K562 (cell line): Measurements from ENCODE around the gene RNF151. TPM values are rescaled to one million over a fixed set of nuclear protein-coding genes. Genes with fewer than 3 reads are reported as not detected.
A peak's percentile ranks its signal among the peaks of the same experiment; 100 is the strongest.

Experiments
- ARNT ChIP-seq, 2 experiments: fragments of 450-650 bp; IDR thresholded peaks; 2 replicates each; pipeline ENCODE4 v1.6.1; 2016; ENCODE audit warnings: mild to moderate bottlenecking in 1 of 2
- CHD4 ChIP-seq: fragments of 200-600 bp; sonication (generic); IDR thresholded peaks from 3 replicates; pipeline ENCODE4 v1.6.1; 2012; ENCODE audit warnings: low read depth, mild to moderate bottlenecking, mixed read lengths, low read length, inconsistent platforms; ENCODE audit not compliant: insufficient read depth, insufficient replicate concordance, poor library complexity, severe bottlenecking
- COPS2 ChIP-seq: fragments of 450-650 bp; conservative IDR thresholded peaks from 2 replicates; pipeline ENCODE4 v1.6.1; 2016; ENCODE audit warnings: mild to moderate bottlenecking, moderate library complexity
- DIDO1 ChIP-seq: fragments of 450-650 bp; IDR thresholded peaks from 2 replicates; pipeline ENCODE4 v1.6.1; 2016; ENCODE audit warnings: low read depth, missing biosample characterization, missing genetic modification characterization
- HMGXB4 ChIP-seq: sonication (generic); formaldehyde crosslinking; IDR thresholded peaks from 2 replicates; pipeline ENCODE4 v1.8.1; 2023; ENCODE audit warnings: mild to moderate bottlenecking, missing genetic modification reagents
- KAT8 ChIP-seq: fragments of 450-650 bp; IDR thresholded peaks from 2 replicates; pipeline ENCODE4 v1.6.1; 2016; ENCODE audit warnings: low read depth, mild to moderate bottlenecking
- LARP7 ChIP-seq: fragments of 450-650 bp; IDR thresholded peaks from 2 replicates; pipeline ENCODE4 v1.6.1; 2016
- MAFK ChIP-seq: IDR thresholded peaks from 2 replicates; pipeline ENCODE4 v1.6.1; 2011; ENCODE audit warnings: low read length, improper control_type of control experiment
- MEF2A ChIP-seq: IDR thresholded peaks from 2 replicates; pipeline ENCODE4 v1.6.1; 2011; ENCODE audit warnings: low read depth, mild to moderate bottlenecking, low read length, moderate library complexity; ENCODE audit not compliant: control insufficient read depth
- MEIS2 ChIP-seq: fragments of 450-650 bp; IDR thresholded peaks from 2 replicates; pipeline ENCODE4 v1.6.1; 2014; ENCODE audit warnings: mild to moderate bottlenecking; ENCODE audit not compliant: partially characterized antibody
- NFE2 ChIP-seq: IDR thresholded peaks from 2 replicates; pipeline ENCODE4 v1.6.1; 2014; ENCODE audit warnings: antibody characterized with exemption, low read depth
- PHF8 ChIP-seq: fragments of 200-600 bp; sonication (generic); IDR thresholded peaks from 2 replicates; pipeline ENCODE4 v1.6.1; 2012; ENCODE audit warnings: mixed run types, mild to moderate bottlenecking, inconsistent platforms, low read length, moderate library complexity, borderline replicate concordance
- SIRT6 ChIP-seq: IDR thresholded peaks from one replicate; pipeline ENCODE4 v1.6.1; 2012; ENCODE audit warnings: low read depth, mild to moderate bottlenecking, control low read depth, inconsistent platforms, low read length, moderate library complexity
- SRSF9 ChIP-seq: fragments of 200-400 bp; formaldehyde crosslinking; IDR thresholded peaks from 2 replicates; pipeline ENCODE4 v1.6.1; 2017; ENCODE audit warnings: low read depth, low read length, borderline replicate concordance
- TAF7 ChIP-seq: fragments of 450-650 bp; IDR thresholded peaks from 2 replicates; pipeline ENCODE4 v1.6.1; 2016; ENCODE audit warnings: missing genetic modification characterization, missing compliant biosample characterization
- TOE1 ChIP-seq, 2 experiments: fragments of 450-650 bp in 1 of 2; sonication (generic) in 1 of 2; formaldehyde crosslinking in 1 of 2; IDR thresholded peaks; 2 replicates each; pipeline versions ENCODE4 v1.7.1 to v1.8.0; 2016 to 2022; ENCODE audit warnings: borderline replicate concordance in 2 of 2, mild to moderate bottlenecking in 2 of 2, antibody characterized with exemption in 1 of 2, inconsistent platforms in 1 of 2, low read depth in 1 of 2, missing genetic modification reagents in 1 of 2, moderate library complexity in 1 of 2
- ZHX1 ChIP-seq: fragments of 150-350 bp; conservative IDR thresholded peaks from 2 replicates; pipeline ENCODE4 v1.6.1; 2014; ENCODE audit warnings: low read length
- ZNF133 ChIP-seq: fragments of 250-450 bp; sonication (Bioruptor Pico); IDR thresholded peaks from 2 replicates; pipeline ENCODE4 v1.4.0; 2020; ENCODE audit warnings: mild to moderate bottlenecking
- ZNF197 ChIP-seq: fragments of 200-800 bp; sonication (Bioruptor generic); IDR thresholded peaks from 2 replicates; pipeline ENCODE4 v1.6.1; 2016; ENCODE audit warnings: low read depth, missing genetic modification characterization, missing compliant biosample characterization
- ZNF639 ChIP-seq, 2 experiments: fragments of 200-800 bp in 1 of 2; sonication (Bioruptor generic) in 1 of 2; sonication (generic) in 1 of 2; formaldehyde crosslinking in 1 of 2; IDR thresholded peaks in 1 of 2; conservative IDR thresholded peaks in 1 of 2; 2 replicates each; pipeline versions ENCODE4 v1.5.0 to v1.6.1; 2016 to 2020; ENCODE audit warnings: missing compliant biosample characterization in 1 of 2, missing genetic modification characterization in 1 of 2, missing genetic modification reagents in 1 of 2
- ZNF696 ChIP-seq: fragments of 250-450 bp; sonication (Bioruptor Pico); conservative IDR thresholded peaks from 2 replicates; pipeline ENCODE4 v1.4.0; 2020; ENCODE audit warnings: mild to moderate bottlenecking, moderate library complexity
- polyA plus RNA-seq, 8 experiments: library from polyadenylated mRNA; depleted of rRNA in 4 of 8; stranded (reverse) in 5 of 8; unstranded in 3 of 8; fragments of >200 nt; fragmentation: Nextera tagmentation in 2 of 8; fragmentation: Illumina TruSeq in 1 of 8; extraction: Ambion mirVana in 2 of 8; extraction: Trizol in 1 of 8; gene quantifications; 2 replicates each; pipeline versions ENCODE4 v1.2.1 to v1.2.3, GENCODE V29; 2011 to 2014; ENCODE audit warnings: inconsistent platforms in 1 of 8, missing spikeins in 1 of 8
- total RNA-seq, 7 experiments: library from RNA; depleted of rRNA in 6 of 7; stranded (reverse); fragments of >200 nt in 6 of 7; fragmentation: Illumina TruSeq in 2 of 7; extraction: Trizol in 2 of 7; gene quantifications; 2 replicates each; pipeline versions ENCODE4 v1.2.1 to v1.2.3, GENCODE V29; 2011 to 2021; ENCODE audit warnings: low replicate concordance in 1 of 7

The RNF151 gene
- total and polyA plus RNA-seq, 9 of the 15 experiments (the other 6 are each of a cell fraction or from before 2014, with no cell fraction given) = not detected

- no peak for TF ChIP-seq DIDO1 (tag)
- TF ChIP-seq CHD4 = no peak
- TF ChIP-seq ARNT (IDR thresholded peaks at IDR 0.05) = no peak
- TF ChIP-seq SRSF9 = no peak
- no peak for TF ChIP-seq LARP7
- peak; percentile 97 for TF ChIP-seq SIRT6
- TF ChIP-seq ZNF133 (CRISPR knock-in tag) = no peak
- TF ChIP-seq ZNF197 = no peak
- no peak for TF ChIP-seq MAFK
- no peak for TF ChIP-seq TAF7 (tag)
- peak; percentile 14; the same call in 1 of the 2 replicates for TF ChIP-seq ZNF696 (CRISPR knock-in tag)
- TF ChIP-seq PHF8 = no peak
- TF ChIP-seq TOE1 (IDR thresholded peaks at IDR 0.05; ENCODE audit: borderline replicate concordance) = peak; percentile 22; the same call in 1 of the 2 replicates
- no peak for TF ChIP-seq TOE1 (CRISPR knock-in tag; IDR thresholded peaks at IDR 0.05; ENCODE audit: borderline replicate concordance, low read depth)
- no peak for TF ChIP-seq MEIS2
- no peak for TF ChIP-seq ZHX1
- TF ChIP-seq ZNF639 (CRISPR knock-in tag; conservative IDR thresholded peaks at IDR 0.05 in 1 of 2, IDR thresholded peaks at IDR 0.05 in 1 of 2) = no peak
- no peak for TF ChIP-seq COPS2
- TF ChIP-seq KAT8 = no peak
- TF ChIP-seq HMGXB4 (CRISPR knock-in tag) = no peak
- no peak for TF ChIP-seq NFE2
- no peak for TF ChIP-seq MEF2A
Measured at GRCh38 chr16:1960665-1961630, 5.7 kb upstream of the RNF151 start (continued).
